ENCODE data around the gene PTGFR.

The PTGFR gene

DNA sequence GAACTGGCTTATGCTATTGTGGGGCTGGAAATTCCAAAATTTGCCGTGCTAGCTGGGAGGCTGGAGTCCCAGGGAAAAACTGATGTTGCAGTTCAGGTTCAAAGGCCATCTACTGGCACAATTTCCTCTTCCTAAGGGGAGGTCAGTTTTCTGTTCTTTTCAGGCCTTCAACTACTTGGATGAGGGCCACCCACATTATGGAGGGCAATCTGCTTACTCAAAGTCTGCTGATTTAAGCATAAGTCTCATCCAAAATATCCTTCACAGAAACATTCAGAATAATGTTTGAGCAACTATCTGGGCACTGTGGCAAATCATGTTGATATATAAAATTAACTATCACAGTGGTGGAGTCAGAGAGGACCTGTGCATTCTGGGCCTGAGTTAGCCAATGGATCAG lies 21.2 kb upstream of the PTGFR start:
- TF ChIP-seq, protein P1, sequence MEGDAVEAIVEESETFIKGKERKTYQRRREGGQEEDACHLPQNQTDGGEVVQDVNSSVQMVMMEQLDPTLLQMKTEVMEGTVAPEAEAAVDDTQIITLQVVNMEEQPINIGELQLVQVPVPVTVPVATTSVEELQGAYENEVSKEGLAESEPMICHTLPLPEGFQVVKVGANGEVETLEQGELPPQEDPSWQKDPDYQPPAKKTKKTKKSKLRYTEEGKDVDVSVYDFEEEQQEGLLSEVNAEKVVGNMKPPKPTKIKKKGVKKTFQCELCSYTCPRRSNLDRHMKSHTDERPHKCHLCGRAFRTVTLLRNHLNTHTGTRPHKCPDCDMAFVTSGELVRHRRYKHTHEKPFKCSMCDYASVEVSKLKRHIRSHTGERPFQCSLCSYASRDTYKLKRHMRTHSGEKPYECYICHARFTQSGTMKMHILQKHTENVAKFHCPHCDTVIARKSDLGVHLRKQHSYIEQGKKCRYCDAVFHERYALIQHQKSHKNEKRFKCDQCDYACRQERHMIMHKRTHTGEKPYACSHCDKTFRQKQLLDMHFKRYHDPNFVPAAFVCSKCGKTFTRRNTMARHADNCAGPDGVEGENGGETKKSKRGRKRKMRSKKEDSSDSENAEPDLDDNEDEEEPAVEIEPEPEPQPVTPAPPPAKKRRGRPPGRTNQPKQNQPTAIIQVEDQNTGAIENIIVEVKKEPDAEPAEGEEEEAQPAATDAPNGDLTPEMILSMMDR (conservative IDR thresholded peaks at IDR 0.05; ENCODE audit: control insufficient read depth, insufficient read depth, low read depth, low read length) = no peak
- no peak overlapping the region for H3K4me3 ChIP-seq (ENCODE audit: control insufficient read depth, low read depth, low read length)
- no peak for DNase-seq (ENCODE audit: low read depth)

DNA sequence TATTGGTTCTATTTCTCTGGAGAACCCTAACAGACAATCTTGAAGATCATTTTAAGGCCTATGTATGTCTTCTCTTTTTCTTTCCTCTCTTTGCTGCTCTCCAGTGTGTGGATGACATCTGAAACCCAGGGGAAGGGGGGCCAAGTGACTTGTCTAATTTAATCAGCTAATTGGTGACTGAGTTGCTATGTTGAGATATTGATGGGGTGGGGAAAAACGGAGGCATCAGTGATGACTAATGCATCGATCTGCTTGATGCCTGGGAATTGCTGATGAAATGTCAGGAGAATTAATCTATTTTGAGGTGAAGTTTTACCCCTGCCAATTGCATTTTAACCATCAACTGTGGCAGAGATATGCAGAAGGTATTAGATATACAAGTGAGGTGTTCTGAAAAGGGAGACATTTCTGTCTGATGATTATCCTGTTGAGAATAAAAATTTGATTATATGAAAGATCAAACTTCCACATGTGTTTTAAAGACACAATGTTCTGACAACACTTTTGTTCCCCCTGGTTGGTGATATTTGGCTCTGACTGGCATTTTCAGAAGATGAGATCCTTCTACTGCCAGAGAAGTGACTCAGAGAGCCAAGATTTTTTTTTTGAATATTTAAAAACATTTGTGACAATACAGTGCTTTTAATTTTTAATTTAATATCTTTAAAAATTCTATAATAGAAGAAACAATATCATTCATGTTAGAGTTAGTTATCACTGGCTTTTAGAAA lies 18.7 kb upstream of the PTGFR start:
- H3K4me3 ChIP-seq (ENCODE audit: control insufficient read depth, low read depth, low read length) = no peak overlapping the region
- peak; percentile 54 for DNase-seq (ENCODE audit: low read depth)
- TF ChIP-seq, protein P1 (conservative IDR thresholded peaks at IDR 0.05; ENCODE audit: control insufficient read depth, insufficient read depth, low read depth, low read length) = no peak

DNA sequence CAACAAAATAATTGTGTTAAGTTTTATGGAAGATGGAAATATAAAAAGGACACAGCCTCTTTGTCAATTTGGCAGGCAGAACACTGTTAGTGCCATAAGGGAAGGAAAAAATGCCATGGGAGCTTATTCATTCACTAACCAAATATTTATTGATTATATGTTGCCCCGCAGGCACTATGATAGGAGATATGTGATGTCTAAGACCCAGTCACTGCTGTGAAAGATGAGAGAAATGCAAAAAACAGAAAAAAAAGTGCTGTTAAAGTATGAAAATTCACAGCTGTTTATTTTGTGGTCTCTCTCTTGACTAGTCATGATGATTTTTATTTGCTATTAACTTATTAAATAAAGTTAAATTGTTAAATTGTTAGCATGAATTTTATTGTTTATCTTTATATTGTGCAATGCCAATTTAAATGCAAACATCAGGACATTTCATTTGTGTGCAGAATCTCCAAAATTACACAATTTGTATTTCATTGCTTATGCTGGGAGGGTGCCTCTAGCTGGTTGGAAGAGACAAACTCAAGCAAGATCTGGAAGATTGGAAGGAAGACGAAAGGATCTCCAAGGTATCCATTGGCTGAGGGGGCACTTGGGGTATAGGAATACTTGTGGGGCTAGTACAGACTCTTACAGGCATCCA lies 17.8 kb upstream of the PTGFR start:
- TF ChIP-seq, protein P1 (conservative IDR thresholded peaks at IDR 0.05; ENCODE audit: control insufficient read depth, insufficient read depth, low read depth, low read length) = no peak

DNA sequence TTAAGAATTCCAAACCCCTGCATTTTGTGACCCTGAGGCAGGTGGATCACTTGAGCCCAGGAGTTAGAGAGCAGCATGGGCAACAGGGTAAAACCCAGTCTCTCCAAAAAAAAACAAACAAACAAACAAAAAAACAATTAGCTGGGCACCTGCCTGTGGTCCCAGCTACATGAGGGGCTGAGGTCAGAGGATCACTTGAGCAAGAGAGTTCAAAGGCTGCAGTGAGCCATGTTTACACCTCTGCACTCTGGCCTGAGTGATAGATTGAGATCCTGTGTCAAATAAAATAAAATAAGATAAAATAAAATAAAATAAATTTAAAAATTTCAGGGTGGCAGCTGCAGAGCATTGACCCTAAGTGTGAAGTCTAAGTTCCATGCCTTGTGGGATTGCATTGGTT lies 16.7 kb upstream of the PTGFR start:
- DNase-seq (ENCODE audit: low read depth) = no peak
- H3K4me3 ChIP-seq (ENCODE audit: control insufficient read depth, low read depth, low read length) = no peak overlapping the region
- TF ChIP-seq, protein P1 (conservative IDR thresholded peaks at IDR 0.05; ENCODE audit: control insufficient read depth, insufficient read depth, low read depth, low read length) = no peak

More for the DNA sequence above, 17.8 kb upstream of the PTGFR start:
- no peak overlapping the region for H3K4me3 ChIP-seq (ENCODE audit: control insufficient read depth, low read depth, low read length)
- DNase-seq (ENCODE audit: low read depth) = no peak

DNA sequence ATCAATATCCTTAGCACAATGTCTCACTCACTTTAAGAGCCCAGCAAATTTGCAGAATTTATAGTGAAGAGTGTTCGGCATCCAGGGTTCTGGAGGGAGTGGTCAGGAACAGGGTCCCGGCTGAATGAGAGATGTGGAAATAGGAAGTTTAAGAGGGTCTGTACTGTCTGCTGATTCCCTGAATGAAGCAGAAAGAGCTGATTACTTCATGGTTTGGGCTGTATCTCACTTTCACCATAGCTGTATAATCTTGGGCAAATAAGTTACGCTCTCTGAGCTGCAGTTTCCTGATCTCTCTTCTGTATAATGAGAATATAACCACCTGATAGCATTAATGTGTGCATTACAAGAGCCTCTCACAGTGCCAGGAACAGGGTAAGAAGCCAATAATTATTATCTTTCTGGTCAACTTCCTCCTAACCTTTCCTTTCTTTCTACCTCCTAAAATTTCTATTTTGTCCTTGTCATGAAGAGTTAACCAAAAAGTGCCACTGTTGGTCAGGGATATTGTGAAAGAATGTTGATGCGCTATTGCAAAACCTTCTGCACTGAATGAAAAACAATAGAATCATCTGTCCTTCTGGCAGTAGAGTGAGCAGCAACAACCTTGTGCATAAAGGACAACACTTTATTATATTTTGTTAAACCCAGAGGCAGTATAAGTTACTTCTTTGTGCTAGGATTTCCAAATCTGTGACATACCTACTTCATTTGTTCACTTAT lies 14.7 kb upstream of the PTGFR start:
- DNase-seq (ENCODE audit: low read depth) = peak; percentile 66
- TF ChIP-seq, protein P1 (conservative IDR thresholded peaks at IDR 0.05; ENCODE audit: control insufficient read depth, insufficient read depth, low read depth, low read length) = no peak
- no peak overlapping the region for H3K4me3 ChIP-seq (ENCODE audit: control insufficient read depth, low read depth, low read length)

DNA sequence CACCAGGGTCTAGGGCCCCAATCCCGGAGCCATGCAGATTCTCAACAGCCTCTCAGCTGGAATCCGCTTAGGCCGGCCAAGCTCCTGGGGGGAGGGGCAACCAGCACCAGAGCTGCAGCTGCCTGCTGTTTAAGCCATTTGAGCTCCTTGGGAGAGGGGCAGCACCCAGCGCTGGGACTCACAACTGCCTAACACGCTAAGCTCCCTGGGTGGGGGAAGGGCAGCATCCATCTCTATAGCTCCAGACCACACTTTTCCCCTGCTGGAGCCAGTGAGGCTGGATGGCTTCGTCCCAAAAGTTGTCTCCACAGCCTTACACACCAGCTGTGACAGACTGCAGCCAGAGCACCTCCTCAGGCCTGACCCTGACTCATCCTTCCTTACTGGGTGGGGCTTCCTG lies 6.9 kb upstream of the PTGFR start:
- DNase-seq (ENCODE audit: low read depth) = peak; percentile 66
- TF ChIP-seq, protein P1 (conservative IDR thresholded peaks at IDR 0.05; ENCODE audit: control insufficient read depth, insufficient read depth, low read depth, low read length) = no peak
- H3K4me3 ChIP-seq (ENCODE audit: control insufficient read depth, low read depth, low read length) = no peak overlapping the region

Measured in fibroblast of mammary gland (primary cell).